ENCODE data around the gene FCHSD1. TPM values are rescaled to one million over a fixed set of nuclear protein-coding genes. Genes with fewer than 3 reads are reported as not detected.

Gene FCHSD1
- total and polyA plus RNA-seq, 2 of the 4 experiments (the other 2 are of a cell fraction): 33.2 to 62.1 TPM

DNA sequence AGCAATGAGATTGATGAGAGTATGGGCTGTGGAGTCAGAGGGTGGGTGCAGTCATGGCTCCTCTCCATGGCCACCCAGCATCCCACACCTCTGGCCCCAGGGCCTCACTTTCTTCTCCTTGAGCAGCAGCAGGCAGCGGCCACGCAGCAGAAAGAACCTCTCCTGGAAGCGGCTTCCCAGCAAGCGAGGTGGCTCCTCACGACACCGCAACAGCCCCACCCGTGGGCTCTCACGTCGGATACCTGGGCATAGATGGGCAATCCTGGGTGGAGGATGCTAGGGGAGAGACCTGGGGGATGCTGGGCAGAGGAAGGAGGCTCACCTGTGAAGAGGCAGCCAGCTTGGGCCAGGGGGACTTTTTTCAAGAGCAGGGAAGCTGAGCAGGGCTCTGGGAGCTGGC, 5.2 kb upstream of the FCHSD1 start:
- H3K4me3 ChIP-seq (ENCODE audit: insufficient read depth, low read depth, low read length): no peak overlapping the region
- H3K9ac ChIP-seq (ENCODE audit: low read depth, low read length): no peak overlapping the region
- H3K23ac ChIP-seq (ENCODE audit: low read depth, low read length): no peak overlapping the region
- no peak overlapping the region for H3K4me2 ChIP-seq (ENCODE audit: low read depth, low read length)
- H3K79me1 ChIP-seq (ENCODE audit: low read depth in 1 of 2, low read length in 2 of 2): peaks cover 0 to 5% of the 10 kb centered on the region in 2 experiments; a peak in 1 of 4 replicates
- in situ Hi-C loops (cut with MboI; ENCODE audit: low sequenced_read_pairs): no loop called here
- no peak overlapping the region for H4K91ac ChIP-seq (ENCODE audit: insufficient read depth, low read depth, low read length)
- H3K27ac ChIP-seq (ENCODE audit: insufficient read depth, low read length): no peak overlapping the region
- no peak for TF ChIP-seq MAFK (IDR thresholded peaks at IDR 0.05; ENCODE audit: low read depth, low read length)
- H2AFZ ChIP-seq (replicated peaks; ENCODE audit: low read length, poor library complexity): no peak overlapping the region
- POLR2A ChIA-PET (ENCODE audit: unreplicated experiment): no interaction called here
- H3K4me1 ChIP-seq (ENCODE audit: control insufficient read depth, insufficient read depth, low read length): peaks cover 15% of the 10 kb centered on the region
- H2BK15ac ChIP-seq (ENCODE audit: low read depth, low read length): no peak overlapping the region; the same call in 2 of the 3 replicates
- no peak overlapping the region; the same call in 1 of the 2 replicates for H2BK20ac ChIP-seq (ENCODE audit: low read depth, low read length)
- peak overlapping the region; percentile 70 for H2AK9ac ChIP-seq (replicated peaks; ENCODE audit: low read depth, low read length, poor library complexity)
- no peaks in the 10 kb centered on the region for H3K27me3 ChIP-seq (ENCODE audit: control insufficient read depth, insufficient read depth, low read length)
- H3K9me3 ChIP-seq (ENCODE audit: control insufficient read depth, insufficient read depth, low read length): no peaks in the 10 kb centered on the region
- ATAC-seq (ENCODE audit: low read depth) (no peak), DNase-seq (no peak)
- peaks cover 3% of the 10 kb centered on the region; the same call in 1 of the 2 replicates for H3K9me1 ChIP-seq (ENCODE audit: insufficient read depth, low read length)
- H3K4ac ChIP-seq (ENCODE audit: low read depth, low read length): peak overlapping the region; percentile 33; the same call in 1 of the 2 replicates
- no peak overlapping the region for H2BK120ac ChIP-seq (ENCODE audit: low read depth, low read length)
- no peak overlapping the region for H4K5ac ChIP-seq (ENCODE audit: low read depth, low read length)
- H3K18ac ChIP-seq (ENCODE audit: low read depth, low read length): no peak overlapping the region
- H3K56ac ChIP-seq (ENCODE audit: extremely low read depth, insufficient read depth, low read length): no peak overlapping the region
- H2BK5ac ChIP-seq (ENCODE audit: low read depth, low read length, poor library complexity, severe bottlenecking): no peak overlapping the region
- intact Hi-C loops (cut with micrococcal nuclease): no loop called here
- no TSS peak for BruUV-seq (replicated peaks)
- CTCF ChIA-PET: no interaction called here
- peaks cover 14% of the 10 kb centered on the region; the same call in 1 of the 2 replicates for H3K36me3 ChIP-seq (ENCODE audit: control insufficient read depth, insufficient read depth, low read length)
- H3K14ac ChIP-seq (replicated peaks; ENCODE audit: low read depth, low read length): no peak overlapping the region
- dilution Hi-C loops (cut with HindIII; ENCODE audit: low sequenced_read_pairs, unreplicated experiment): no loop called here
- 94% methylated on average over 3 of the region's 9 CpGs; no CpG with 5 or more reads in 1 of the 2 experiments for WGBS, 2 experiments (ENCODE audit: extremely low coverage in 2 of 2, insufficient read length in 1 of 2)
- H2AK5ac ChIP-seq (ENCODE audit: low read depth, low read length): no peak overlapping the region
- H4K20me1 ChIP-seq (ENCODE audit: insufficient read depth, low read length): no peaks in the 10 kb centered on the region
- H4K8ac ChIP-seq (ENCODE audit: low read depth in 2 of 2, low read length in 2 of 2): no peak overlapping the region

Data from IMR-90 (cell line).